ENCODE data around the gene MYL10. TPM values are rescaled to one million over a fixed set of nuclear protein-coding genes. Genes with fewer than 3 reads are reported as not detected.
"Not testable (repeated sequence)": the region's sequence is repeated elsewhere in the genome, so short reads cannot be mapped to it uniquely, and the experiment has no call there.

MYL10 gene
- total RNA-seq, 1 experiment from 2014 or later: not detected

- TF ChIP-seq CTCF (conservative IDR thresholded peaks at IDR 0.05) (no peak), EZH2 (IDR thresholded peaks at IDR 0.05; ENCODE audit: low read depth) (no peak)
- H3K9me2 ChIP-seq (ENCODE audit: insufficient read depth): no peaks in the 10 kb centered on the region
- H3K4me2 ChIP-seq: no peak overlapping the region
- intact Hi-C loops (cut with micrococcal nuclease; ENCODE audit: unreplicated experiment): loop anchor here (10.0 kb wide), 1 partner anchor 519 kb away; no protein-coding TSS in a partner anchor
- peaks cover 12% of the 10 kb centered on the region for H3K4me1 ChIP-seq (replicated peaks; ENCODE audit: insufficient read depth)
- H3K27ac ChIP-seq: no peak overlapping the region
- POLR2A ChIA-PET (ENCODE audit: unreplicated experiment): no interaction called here
- no peak overlapping the region for H2AFZ ChIP-seq
- H3K27me3 ChIP-seq (ENCODE audit: insufficient read depth, low read depth): no peaks in the 10 kb centered on the region
- no TSS peak for BruUV-seq (replicated peaks)
- H3K4me3 ChIP-seq: no peak overlapping the region
- H3F3A ChIP-seq (ENCODE audit: insufficient read depth, low read depth): peaks cover 4% of the 10 kb centered on the region; the same call in 1 of the 2 replicates
- no peaks in the 10 kb centered on the region for H3K79me2 ChIP-seq (ENCODE audit: low read depth)
- no peak for DNase-seq
- CTCF ChIA-PET: no interaction called here
- H4K20me1 ChIP-seq (ENCODE audit: insufficient read depth): peaks cover 3% of the 10 kb centered on the region; the same call in 1 of the 2 replicates
- no peaks in the 10 kb centered on the region for H3K36me3 ChIP-seq (ENCODE audit: low read depth)
- no peaks in the 10 kb centered on the region for H3K9me3 ChIP-seq (ENCODE audit: insufficient read depth, low read depth)
Observed at GRCh38 chr7:101605611-101606497, 23.2 kb downstream of the MYL10 start.

GRCh38 chr7:101604934-101605332 lies 24.2 kb downstream of the MYL10 start:
- H2AFZ ChIP-seq; H3K4me3 ChIP-seq; H3K9me2 ChIP-seq (ENCODE audit: insufficient read depth); H3K27me3 ChIP-seq (ENCODE audit: insufficient read depth, low read depth); BruUV-seq (replicated peaks); H3K9me3 ChIP-seq (ENCODE audit: insufficient read depth, low read depth); H3K4me2 ChIP-seq; H3F3A ChIP-seq (ENCODE audit: insufficient read depth, low read depth); H4K20me1 ChIP-seq (ENCODE audit: insufficient read depth); H3K79me2 ChIP-seq (ENCODE audit: low read depth); H3K36me3 ChIP-seq (ENCODE audit: low read depth); DNase-seq; POLR2A ChIA-PET (ENCODE audit: unreplicated experiment); H3K27ac ChIP-seq: not testable (repeated sequence)
- H3K4me1 ChIP-seq (replicated peaks; ENCODE audit: insufficient read depth): peaks cover 12% of the 10 kb centered on the region
- intact Hi-C loops (cut with micrococcal nuclease; ENCODE audit: unreplicated experiment): loop anchor here (10.0 kb wide), 1 partner anchor 520 kb away; no protein-coding TSS in a partner anchor
- CTCF ChIA-PET: interaction anchor here (0.6 kb wide), 1 partner anchor 39 kb away, joined by 10 read pairs; no protein-coding TSS in a partner anchor

GRCh38 chr7:101604331-101604933 lies 24.7 kb downstream of the MYL10 start:
- intact Hi-C loops (cut with micrococcal nuclease; ENCODE audit: unreplicated experiment): loop anchor here (10.0 kb wide), 1 partner anchor 520 kb away; no protein-coding TSS in a partner anchor
- CTCF ChIA-PET: interaction anchor here (0.6 kb wide), 4 partner anchors 39 to 631 kb away, joined by 3 to 12 read pairs (median 9); no protein-coding TSS in a partner anchor
- H3K4me3 ChIP-seq: no peak overlapping the region

More at GRCh38 chr7:101604331-101604933, 24.7 kb downstream of the MYL10 start:
- POLR2A ChIA-PET (ENCODE audit: unreplicated experiment): no interaction called here
- no peaks in the 10 kb centered on the region for H3K79me2 ChIP-seq (ENCODE audit: low read depth)
- no peaks in the 10 kb centered on the region for H3K27me3 ChIP-seq (ENCODE audit: insufficient read depth, low read depth)
- H3F3A ChIP-seq (ENCODE audit: insufficient read depth, low read depth): peaks cover 4% of the 10 kb centered on the region; the same call in 1 of the 2 replicates
- H3K9me2 ChIP-seq (ENCODE audit: insufficient read depth): no peaks in the 10 kb centered on the region
- no peaks in the 10 kb centered on the region for H3K9me3 ChIP-seq (ENCODE audit: insufficient read depth, low read depth)
- H3K36me3 ChIP-seq (ENCODE audit: low read depth): no peaks in the 10 kb centered on the region
- no peak overlapping the region for H3K4me2 ChIP-seq
- no peak overlapping the region for H3K27ac ChIP-seq
- BruUV-seq (replicated peaks): no TSS peak
- peaks cover 12% of the 10 kb centered on the region for H3K4me1 ChIP-seq (replicated peaks; ENCODE audit: insufficient read depth)
- H2AFZ ChIP-seq: no peak overlapping the region
- H4K20me1 ChIP-seq (ENCODE audit: insufficient read depth): peaks cover 3% of the 10 kb centered on the region; the same call in 1 of the 2 replicates
- TF ChIP-seq EZH2 (IDR thresholded peaks at IDR 0.05; ENCODE audit: low read depth): no peak
- no peak for TF ChIP-seq CTCF (conservative IDR thresholded peaks at IDR 0.05)
- DNase-seq: no peak
